K562 (cell line): ENCODE data around the gene COQ8B. TPM values are rescaled to one million over a fixed set of nuclear protein-coding genes. Genes with fewer than 3 reads are reported as not detected.

Source experiments
- ATAC-seq: fragments of 200-7000 bp; cut with Tn5 transposase; 3 replicates; pipeline ENCODE4 v1.9.1; 2020; ENCODE audit warnings: moderate library complexity
- BruUV-seq: library from RNA; stranded (reverse); fragments of 400-500 nt; replicated peaks from 2 replicates; lab custom pipeline; 2021; lab: Mats Ljungman, UMichigan
- CTCF ChIA-PET: fragments of 300-600 bp; formaldehyde crosslinking; extraction: SDS; loops from one replicate; lab custom pipeline; 2021; ENCODE audit warnings: low intra/inter-chr PET ratio; lab: Yijun Ruan, JAX
- POLR2A ChIA-PET: fragments of 300-600, 350-650 bp; sonication (Branson Sonifier 250); formaldehyde crosslinking; extraction: SDS; loops from one replicate; lab custom pipeline; 2021; ENCODE audit warnings: antibody characterized with exemption, inconsistent platforms; lab: Yijun Ruan, JAX
- DNase-seq, 4 experiments: peaks; one replicate each; pipeline versions ENCODE4 v3.0.0 to v3.0.0-alpha.2; 2011 to 2018; ENCODE audit warnings: low spot score in 3 of 4, mixed read lengths in 3 of 4; ENCODE audit errors: extremely low read depth in 1 of 4
- FAIRE-seq: peaks from 2 replicates; lab custom pipeline; 2011; peaks lifted over from hg19 to GRCh38; lab: Jason Lieb, UNC
- H2AFZ ChIP-seq: 2 replicates; pipeline ENCODE4 v1.6.0; 2011; ENCODE audit warnings: low read depth, low read length, control low read depth, inconsistent platforms
- H3K27ac ChIP-seq: fragments of 200-600 bp; 3 replicates; pipeline ENCODE4 v1.8.0; 2011; ENCODE audit warnings: low read depth, mild to moderate bottlenecking, control low read depth, inconsistent platforms, low read length, moderate library complexity, mixed read lengths; ENCODE audit errors: extremely low read depth
- H3K27me3 ChIP-seq, 2 experiments: fragments of 300-600 bp in 1 of 2; 2 replicates in 1 of 2; 3 replicates in 1 of 2; pipeline versions ENCODE4 v1.6.0 to v1.8.0; 2011; ENCODE audit warnings: inconsistent platforms in 2 of 2, low read length in 2 of 2, mild to moderate bottlenecking in 1 of 2, mixed read lengths in 1 of 2, moderate library complexity in 1 of 2; ENCODE audit not compliant: control insufficient read depth in 2 of 2, insufficient read depth in 2 of 2
- H3K36me3 ChIP-seq: fragments of 300-600 bp; 3 replicates; pipeline ENCODE4 v1.8.0; 2011; ENCODE audit warnings: mild to moderate bottlenecking, low read length, inconsistent platforms; ENCODE audit not compliant: control insufficient read depth, insufficient read depth
- H3K4me1 ChIP-seq, 2 experiments: fragments of 200-600 bp in 1 of 2; replicated peaks in 1 of 2; 2 replicates in 1 of 2; 3 replicates in 1 of 2; pipeline versions ENCODE4 v1.5.1 to v1.8.0; 2011; ENCODE audit warnings: inconsistent platforms in 2 of 2, low read length in 2 of 2, mild to moderate bottlenecking in 1 of 2, mixed read lengths in 1 of 2, moderate library complexity in 1 of 2; ENCODE audit not compliant: control insufficient read depth in 2 of 2, insufficient read depth in 2 of 2
- H3K4me2 ChIP-seq: 2 replicates; pipeline ENCODE4 v1.6.1; 2011; ENCODE audit warnings: low read length, control low read depth, inconsistent platforms, mixed read lengths; ENCODE audit not compliant: insufficient read depth
- H3K4me3 ChIP-seq: fragments of 200-600 bp; sonication (generic), shearing (Covaris generic); 2 replicates; pipeline ENCODE4 v1.5.1; 2016; ENCODE audit warnings: control low read depth, inconsistent platforms
- H3K79me2 ChIP-seq: fragments of 200-600 bp; 3 replicates; pipeline ENCODE4 v1.8.0; 2011; ENCODE audit warnings: low read length, inconsistent platforms; ENCODE audit not compliant: control insufficient read depth, insufficient read depth
- H3K9ac ChIP-seq, 2 experiments: 2 replicates each; pipeline versions ENCODE4 v1.6.0 to v1.6.1; 2011; ENCODE audit warnings: low read depth in 2 of 2, low read length in 2 of 2, control low read depth in 1 of 2, inconsistent platforms in 1 of 2, mild to moderate bottlenecking in 1 of 2, mixed read lengths in 1 of 2; ENCODE audit not compliant: insufficient read depth in 1 of 2
- H3K9me1 ChIP-seq: one replicate; pipeline ENCODE4 v1.6.0; 2011; ENCODE audit warnings: inconsistent platforms, mild to moderate bottlenecking, low read length, moderate library complexity; ENCODE audit not compliant: control insufficient read depth, insufficient read depth
- H3K9me3 ChIP-seq: replicated peaks from 2 replicates; pipeline ENCODE4 v1.5.1; 2011; ENCODE audit warnings: low read depth, low read length, inconsistent platforms; ENCODE audit not compliant: control insufficient read depth, insufficient read depth
- H4K20me1 ChIP-seq: replicated peaks from 2 replicates; pipeline ENCODE4 v1.6.1; 2011; ENCODE audit warnings: low read length, inconsistent platforms, mixed read lengths; ENCODE audit not compliant: control insufficient read depth, insufficient read depth
- HNRNPL ChIP-seq: fragments of 200-400 bp; formaldehyde crosslinking; IDR thresholded peaks from 2 replicates; pipeline ENCODE4 v1.6.1; 2017; ENCODE audit warnings: low read depth, mild to moderate bottlenecking, low read length
- PCBP1 ChIP-seq: fragments of 200-400 bp; formaldehyde crosslinking; IDR thresholded peaks from 2 replicates; pipeline ENCODE4 v1.6.1; 2018; ENCODE audit warnings: mild to moderate bottlenecking, low read depth, low read length; ENCODE audit not compliant: poor library complexity, severe bottlenecking
- WGBS: fragments of 100-300 bp; shearing (Covaris generic); methylation state at CpG from one replicate; pipeline ENCODE4 v1.1.6; 2016; ENCODE audit warnings: low coverage, mixed read lengths; ENCODE audit not compliant: insufficient coverage; ENCODE audit errors: missing lambda C conversion rate; 5-methylcytosine and 5-hydroxymethylcytosine counted together
- in situ Hi-C: fragments of 300-500 bp; cut with MboI; formaldehyde crosslinking; loops from 4 replicates; pipeline ENCODE4 v1.15.0; 2018; ENCODE audit warnings: inconsistent platforms, mixed read lengths
- intact Hi-C: fragments of 100-400 bp; cut with micrococcal nuclease; formaldehyde crosslinking; loops from 2 replicates; pipeline ENCODE4 v1.14.2; 2022
- polyA plus RNA-seq, 8 experiments: library from polyadenylated mRNA; depleted of rRNA in 4 of 8; stranded (reverse) in 5 of 8; unstranded in 3 of 8; fragments of >200 nt; fragmentation: Nextera tagmentation in 2 of 8; fragmentation: Illumina TruSeq in 1 of 8; extraction: Ambion mirVana in 2 of 8; extraction: Trizol in 1 of 8; gene quantifications; 2 replicates each; pipeline versions ENCODE4 v1.2.1 to v1.2.3, GENCODE V29; 2011 to 2014; ENCODE audit warnings: inconsistent platforms in 1 of 8, missing spikeins in 1 of 8
- total RNA-seq, 7 experiments: library from RNA; depleted of rRNA in 6 of 7; stranded (reverse); fragments of >200 nt in 6 of 7; fragmentation: Illumina TruSeq in 2 of 7; extraction: Trizol in 2 of 7; gene quantifications; 2 replicates each; pipeline versions ENCODE4 v1.2.1 to v1.2.3, GENCODE V29; 2011 to 2021; ENCODE audit warnings: low replicate concordance in 1 of 7
- TF ChIP-seq, protein P1 (sequence below): fragments of 250-450 bp; sonication (Bioruptor Pico); IDR thresholded peaks from 2 replicates; pipeline ENCODE4 v1.5.0; 2021; ENCODE audit warnings: mild to moderate bottlenecking, moderate library complexity

The COQ8B gene
- total and polyA plus RNA-seq, 9 of the 15 experiments (the other 6 are each of a cell fraction or from before 2014, with no cell fraction given), result 0.41 to 32.3 (median 12.9) TPM

DNA sequence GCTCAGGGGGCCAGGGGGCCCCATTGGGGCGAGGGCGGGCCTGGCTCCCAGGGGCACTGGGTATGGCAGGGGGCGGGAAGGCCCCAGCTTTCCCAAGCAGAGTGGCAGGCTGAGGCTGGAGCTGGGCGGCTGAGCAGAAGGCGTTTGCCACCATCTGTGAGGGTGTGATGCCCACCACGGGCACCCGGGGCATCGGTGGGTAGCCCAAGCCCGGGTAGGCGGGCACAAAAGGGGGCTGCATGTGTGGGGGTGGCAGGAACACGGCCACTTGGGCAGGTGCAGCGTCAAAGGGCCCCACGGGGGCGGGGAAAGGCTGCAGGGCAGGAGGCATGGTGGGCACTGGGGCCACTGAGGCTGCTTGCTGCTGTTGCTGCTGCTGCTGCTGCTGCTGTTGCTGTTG lies 49.1 kb downstream of the COQ8B start:
- Histone ChIP-seq H3K9me1 (no peaks in the 10 kb centered on the region), H3K79me2 (no peaks in the 10 kb centered on the region; the same call in 2 of the 3 replicates), H3K27ac (no peak overlapping the region; the same call in 2 of the 3 replicates), H3K4me3 (no peak overlapping the region), H3K36me3 (peaks cover 59% of the 10 kb centered on the region), H3K4me2 (no peak overlapping the region), H2AFZ (no peak overlapping the region), H4K20me1 (no peaks in the 10 kb centered on the region), H3K9me3 (peaks cover 17% of the 10 kb centered on the region), H3K9ac (no peak overlapping the region), H3K4me1 (peaks cover 39 to 51% of the 10 kb centered on the region in 2 experiments), H3K27me3 (no peaks in the 10 kb centered on the region)
- ChIA-PET POLR2A (no interaction called here), CTCF (no interaction called here)
- no peak for FAIRE-seq
- no peak for ATAC-seq
- WGBS, result 100% methylated on average over 11 of the region's 14 CpGs
- no TSS peak for BruUV-seq
- DNase-seq, result no peak
- intact Hi-C loops, result loop anchor here (2.0 kb wide), 1 partner anchor 23 kb away; the partner anchor contains the start of gene NUMBL
- in situ Hi-C loops, result no loop called here
- TF ChIP-seq PCBP1 (peak; percentile 49), HNRNPL (peak; percentile 87)
- TF ChIP-seq, protein P1, sequence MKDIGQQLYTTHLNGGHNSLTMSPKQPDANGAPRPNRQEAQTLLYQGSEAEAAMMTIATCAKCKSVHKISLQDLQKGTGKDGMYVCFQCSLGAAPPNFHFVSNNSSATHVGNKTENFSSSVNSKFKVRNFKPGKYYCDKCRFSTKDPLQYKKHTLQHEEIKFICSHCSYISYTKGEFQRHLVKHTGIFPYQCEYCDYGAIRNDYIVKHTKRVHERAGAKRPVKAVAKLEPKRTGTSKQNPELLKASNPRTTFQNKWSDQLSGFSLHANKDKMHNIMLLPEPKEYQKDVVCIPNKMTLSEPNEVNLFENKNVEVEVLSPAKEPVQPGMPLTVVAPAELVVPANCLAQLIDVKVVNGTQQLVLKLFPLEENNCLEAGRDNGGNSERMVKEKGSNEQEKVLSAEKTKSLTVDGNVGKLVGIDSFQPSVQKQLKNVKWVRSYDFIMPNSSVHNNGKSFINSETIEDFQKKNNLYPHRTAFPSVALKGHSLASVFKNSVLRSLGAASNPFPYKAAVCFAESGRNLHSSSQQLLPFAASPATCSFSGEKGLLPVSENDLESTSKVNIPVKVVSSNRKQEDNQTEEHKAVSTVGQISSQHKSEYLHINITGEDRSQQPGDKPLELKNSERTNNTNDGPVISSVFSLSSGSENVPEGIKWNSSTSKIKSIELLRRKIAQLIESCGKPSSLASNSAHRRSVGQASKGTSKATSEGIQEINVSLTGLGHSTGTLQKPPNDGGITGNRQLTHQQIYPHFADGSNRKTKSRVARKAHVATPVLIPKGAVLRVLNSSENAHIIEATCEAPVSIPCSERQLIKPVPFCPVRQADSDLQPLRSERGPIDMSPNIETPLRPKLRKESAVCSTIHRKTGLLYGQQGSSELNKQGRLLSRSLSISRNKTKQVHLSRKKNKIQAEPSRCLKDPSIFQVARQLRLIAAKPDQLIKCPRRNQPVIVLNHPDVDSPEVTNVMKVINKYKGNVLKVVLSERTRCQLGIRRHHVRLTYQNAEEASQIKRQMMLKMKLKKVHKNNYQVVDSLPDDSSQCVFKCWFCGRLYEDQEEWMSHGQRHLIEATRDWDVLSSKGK (CRISPR knock-in tag), result no peak
